ENCODE results near the gene NHP2. TPM values are rescaled to one million over a fixed set of nuclear protein-coding genes. Genes with fewer than 3 reads are reported as not detected.
A peak's percentile ranks its signal among the peaks of the same experiment; 100 is the strongest.
"Not testable (repeated sequence)": the region's sequence is repeated elsewhere in the genome, so short reads cannot be mapped to it uniquely, and the experiment has no call there.

Gene NHP2
- total RNA-seq, 1 experiment from 2014 or later = 221 TPM

- Histone ChIP-seq H3K4me1 (replicated peaks; ENCODE audit: insufficient read depth) (peaks cover 19% of the 10 kb centered on the region), H3K4me2 (peak overlapping the region; percentile 82), H3F3A (ENCODE audit: insufficient read depth, low read depth) (peaks cover 24% of the 10 kb centered on the region), H2AFZ (peak overlapping the region; percentile 84), H3K4me3 (peak overlapping the region; percentile 89), H3K9me2 (ENCODE audit: insufficient read depth) (no peaks in the 10 kb centered on the region), H3K27me3 (ENCODE audit: insufficient read depth, low read depth) (no peaks in the 10 kb centered on the region), H4K20me1 (ENCODE audit: insufficient read depth) (no peaks in the 10 kb centered on the region), H3K9me3 (ENCODE audit: insufficient read depth, low read depth) (no peaks in the 10 kb centered on the region), H3K36me3 (ENCODE audit: low read depth) (no peaks in the 10 kb centered on the region), H3K27ac (peak overlapping the region; percentile 85), H3K79me2 (ENCODE audit: low read depth) (peaks cover 7% of the 10 kb centered on the region; the same call in 1 of the 2 replicates)
- TF ChIP-seq CTCF (conservative IDR thresholded peaks at IDR 0.05) = no peak
- no peak for TF ChIP-seq EZH2 (IDR thresholded peaks at IDR 0.05; ENCODE audit: low read depth)
- CTCF ChIA-PET = interaction anchor here (0.7 kb wide), 1 partner anchor 14 kb away, joined by 3 read pairs; no protein-coding TSS in a partner anchor
- no TSS peak for BruUV-seq (replicated peaks)
- intact Hi-C loops (cut with micrococcal nuclease; ENCODE audit: unreplicated experiment) = no loop called here
- POLR2A ChIA-PET (ENCODE audit: unreplicated experiment) = interaction anchor here (0.6 kb wide), 1 partner anchor 741 kb away, joined by 4 read pairs; no protein-coding TSS in a partner anchor
- DNase-seq = no peak
Measured at GRCh38 chr5:178131446-178131996, 22.2 kb downstream of the NHP2 start.

DNA sequence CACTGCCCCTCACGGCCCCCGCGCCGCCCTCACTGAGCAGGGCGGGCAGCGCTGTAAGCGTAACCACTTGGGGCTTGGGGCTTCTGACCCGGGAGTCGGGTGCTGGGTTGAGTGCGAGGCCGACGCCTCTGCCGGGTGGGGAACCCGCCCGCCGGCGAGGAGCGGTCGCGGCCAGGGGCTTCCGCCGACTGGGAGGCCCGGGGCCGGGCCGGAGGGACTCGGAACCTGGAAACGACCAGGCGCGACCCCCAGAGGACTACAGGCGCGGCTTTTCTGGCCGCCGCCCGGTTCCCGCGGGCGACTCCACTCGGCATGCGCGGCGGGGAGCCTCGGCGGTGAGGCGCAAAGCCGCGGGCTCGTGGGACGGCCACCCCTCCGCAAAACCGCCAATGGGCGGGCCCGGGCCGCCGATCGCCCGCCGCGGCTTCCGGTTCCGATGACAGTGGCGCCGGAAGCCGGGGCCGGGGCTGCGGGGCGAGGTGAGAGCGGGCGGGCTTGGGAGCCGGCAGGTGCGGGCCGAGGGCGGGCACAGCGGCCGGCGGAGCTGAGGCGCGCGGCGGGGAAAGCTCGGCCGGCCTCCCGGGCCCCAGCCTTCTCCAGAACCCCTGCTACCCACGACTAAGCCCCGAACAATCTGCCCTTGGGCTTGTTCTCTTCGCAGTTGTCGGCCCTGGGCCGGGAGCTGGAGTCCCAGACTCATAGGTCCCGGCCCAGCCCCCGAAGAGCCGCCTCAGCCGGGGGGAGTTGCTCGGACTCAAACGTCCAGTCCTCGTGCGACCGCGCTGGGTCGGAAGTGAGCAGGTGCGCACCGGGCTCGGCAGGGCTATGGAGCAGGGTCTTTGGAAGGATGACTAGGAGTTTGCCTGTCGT is 22.9 kb downstream of the NHP2 start, which contains the start of gene RMND5B:
Gene RMND5B (plus strand): TSS at position 439 of the 870 bp plus-strand sequence. CDS start 7,106 bp downstream, outside the sequence.
- ChIA-PET CTCF (interaction anchor here (0.6 kb wide), 1 partner anchor 1534 kb away, joined by 9 read pairs; no protein-coding TSS in a partner anchor), POLR2A (ENCODE audit: unreplicated experiment) (no interaction called here)
- Histone ChIP-seq H3K9me2 (ENCODE audit: insufficient read depth) (no peaks in the 10 kb centered on the region), H3F3A (ENCODE audit: insufficient read depth, low read depth) (peaks cover 24% of the 10 kb centered on the region), H3K36me3 (ENCODE audit: low read depth) (no peaks in the 10 kb centered on the region), H4K20me1 (ENCODE audit: insufficient read depth) (no peaks in the 10 kb centered on the region), H3K4me3 (peak within 1 kb of the TSS; percentile 89), H3K9me3 (ENCODE audit: insufficient read depth, low read depth) (no peaks in the 10 kb centered on the region), H3K79me2 (ENCODE audit: low read depth) (peaks cover 7% of the 10 kb centered on the region; the same call in 1 of the 2 replicates), H3K27ac (peak within 1 kb of the TSS; percentile 85), H2AFZ (peak within 1 kb of the TSS; percentile 84), H3K4me2 (peak within 1 kb of the TSS; percentile 82), H3K27me3 (ENCODE audit: insufficient read depth, low read depth) (no peaks in the 10 kb centered on the region), H3K4me1 (replicated peaks; ENCODE audit: insufficient read depth) (peaks cover 19% of the 10 kb centered on the region)
- no TSS peak for BruUV-seq (replicated peaks)
- TF ChIP-seq EZH2 (IDR thresholded peaks at IDR 0.05; ENCODE audit: low read depth) (no peak), CTCF (conservative IDR thresholded peaks at IDR 0.05) (no peak)
- peak; percentile 58 to 86 for DNase-seq
- intact Hi-C loops (cut with micrococcal nuclease; ENCODE audit: unreplicated experiment) = loop anchor here (1.0 kb wide), 1 partner anchor 53 kb away; no protein-coding TSS in a partner anchor

DNA sequence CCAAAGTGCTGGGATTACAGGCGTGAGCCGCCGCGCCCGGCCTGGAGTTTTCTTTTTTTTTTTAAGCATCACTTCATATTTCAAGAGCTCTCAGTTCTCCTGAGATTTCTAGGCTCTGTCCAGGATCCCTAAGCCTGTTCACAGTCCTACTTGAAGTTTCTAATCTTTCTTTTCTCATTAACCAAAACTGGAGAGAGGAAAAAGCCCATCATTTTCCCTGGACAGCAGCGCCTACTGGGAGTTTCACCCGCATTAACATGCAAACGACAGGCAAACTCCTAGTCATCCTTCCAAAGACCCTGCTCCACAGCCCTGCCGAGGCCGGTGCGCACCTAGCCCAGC is 23.5 kb downstream of the NHP2 start:
- CTCF ChIA-PET = interaction anchor here (0.6 kb wide), 2 partner anchors 10 to 1535 kb away, joined by 9 to 11 read pairs; no protein-coding TSS in a partner anchor
- H3K79me2 ChIP-seq (ENCODE audit: low read depth); H3K27me3 ChIP-seq (ENCODE audit: insufficient read depth, low read depth); H4K20me1 ChIP-seq (ENCODE audit: insufficient read depth); H3K36me3 ChIP-seq (ENCODE audit: low read depth); H3K9me2 ChIP-seq (ENCODE audit: insufficient read depth); POLR2A ChIA-PET (ENCODE audit: unreplicated experiment); H3K9me3 ChIP-seq (ENCODE audit: insufficient read depth, low read depth): not testable (repeated sequence)
- intact Hi-C loops (cut with micrococcal nuclease; ENCODE audit: unreplicated experiment) = loop anchor here (1.0 kb wide), 1 partner anchor 52 kb away; no protein-coding TSS in a partner anchor
- Histone ChIP-seq H2AFZ (peak overlapping the region; percentile 84), H3K27ac (peak overlapping the region; percentile 85), H3K4me3 (peak overlapping the region; percentile 89), H3K4me1 (replicated peaks; ENCODE audit: insufficient read depth) (peaks cover 20% of the 10 kb centered on the region), H3F3A (ENCODE audit: insufficient read depth, low read depth) (peaks cover 24% of the 10 kb centered on the region), H3K4me2 (peak overlapping the region; percentile 82)
- BruUV-seq (replicated peaks) = TSS peak; percentile 70
- peak in 1 of 2 experiments; percentile 64 for DNase-seq
